GM18909 (cell line): Measurements from ENCODE around the gene ALDOA.
A peak's percentile ranks its signal among the peaks of the same experiment; 100 is the strongest.
"Not testable (repeated sequence)": the region's sequence is repeated elsewhere in the genome, so short reads cannot be mapped to it uniquely, and the experiment has no call there.

Experiments used
- ATAC-seq: cut with Tn5 transposase; IDR thresholded peaks from one replicate; pipeline ENCODE4 v1.9.1; 2021; ENCODE audit warnings: mild to moderate bottlenecking; ENCODE audit not compliant: unreplicated experiment, poor library complexity

Gene ALDOA

GRCh38 chr16:30040221-30040620, 25.3 kb upstream of the ALDOA start:
- no peak for ATAC-seq

GRCh38 chr16:30040690-30041089, 24.9 kb upstream of the ALDOA start:
- not testable (repeated sequence) for ATAC-seq

GRCh38 chr16:30041841-30042240, 23.7 kb upstream of the ALDOA start:
- no peak for ATAC-seq

GRCh38 chr16:30046178-30046577, 19.4 kb upstream of the ALDOA start:
- no peak for ATAC-seq

GRCh38 chr16:30046588-30046987, 19.0 kb upstream of the ALDOA start:
- ATAC-seq = no peak

- ATAC-seq = no peak
These were observed 15.7 kb upstream of the ALDOA start for GRCh38 chr16:30049871-30050270.

GRCh38 chr16:30051518-30051917, 14.0 kb upstream of the ALDOA start:
- no peak for ATAC-seq

GRCh38 chr16:30052671-30053372, 12.7 kb upstream of the ALDOA start:
- ATAC-seq = peak; percentile 66

- ATAC-seq = peak; percentile 6
These were observed 12.1 kb upstream of the ALDOA start for GRCh38 chr16:30053376-30054015.

- no peak for ATAC-seq
These were observed 11.1 kb upstream of the ALDOA start for GRCh38 chr16:30054451-30054850.

GRCh38 chr16:30054959-30055553, 10.5 kb upstream of the ALDOA start:
- no peak for ATAC-seq

- ATAC-seq = no peak
These were observed 5.2 kb upstream of the ALDOA start for GRCh38 chr16:30060346-30060745.

GRCh38 chr16:30060836-30061554, 4.6 kb upstream of the ALDOA start:
- no peak for ATAC-seq

- no peak for ATAC-seq
These were observed 2.2 kb upstream of the ALDOA start for GRCh38 chr16:30063278-30063892.

- ATAC-seq = no peak
These were observed 1.4 kb upstream of the ALDOA start for GRCh38 chr16:30063893-30064728.

GRCh38 chr16:30064729-30065101, 845 bp upstream of the ALDOA start:
- peak; percentile 3 for ATAC-seq

- ATAC-seq = peak; percentile 6
These were observed 592 bp downstream of the ALDOA start for GRCh38 chr16:30065943-30066760.

- ATAC-seq = no peak
These were observed 1.4 kb downstream of the ALDOA start for GRCh38 chr16:30066761-30067583.
